ENCODE results near the gene ORC5. TPM values are rescaled to one million over a fixed set of nuclear protein-coding genes. Genes with fewer than 3 reads are reported as not detected.
A peak's percentile ranks its signal among the peaks of the same experiment; 100 is the strongest.

Gene ORC5
- total and polyA plus RNA-seq, 10 of the 15 experiments (the other 5 are each of a cell fraction or from before 2014, with no cell fraction given): 14.8 to 58.6 (median 30.3) TPM

GRCh38 chr7:104231054-104232046 is 23.5 kb upstream of the ORC5 start:
- peak; percentile 58 for TF ChIP-seq SMC3 (IDR thresholded peaks at IDR 0.05; ENCODE audit: borderline replicate concordance, low read length)
- peak; percentile 83 to 91 (median 87) for TF ChIP-seq CTCF (IDR thresholded peaks at IDR 0.05 in 2 of 3, conservative IDR thresholded peaks at IDR 0.05 in 1 of 3; ENCODE audit: control insufficient read depth in 2 of 3, extremely low read depth in 1 of 3, insufficient read depth in 1 of 3, low read depth in 3 of 3, low read length in 3 of 3)
- no peak for TF ChIP-seq RCOR1 (conservative IDR thresholded peaks at IDR 0.05; ENCODE audit: low read depth, low read length)
- no peak for TF ChIP-seq POLR2AphosphoS2 (IDR thresholded peaks at IDR 0.05; ENCODE audit: low read depth, low read length)
- peak; percentile 74 for TF ChIP-seq RAD21 (IDR thresholded peaks at IDR 0.05; ENCODE audit: insufficient read depth, low read depth, low read length)
- FAIRE-seq (peak; percentile 86), DNase-seq (ENCODE audit: low read depth, low spot score) (no peak), ATAC-seq (peak; percentile 96)
- 22% methylated on average over 29 of the region's 29 CpGs for WGBS (ENCODE audit: insufficient coverage, insufficient replicate concordance, low lambda C conversion rate, missing lambda C conversion rate)
- H3K4me2 ChIP-seq (ENCODE audit: control insufficient read depth, insufficient read depth): no peak overlapping the region
- no peaks in the 10 kb centered on the region for H4K20me1 ChIP-seq (ENCODE audit: control insufficient read depth, insufficient read depth)
- BruUV-seq (replicated peaks): no TSS peak
- ChIA-PET RAD21 (ENCODE audit: unreplicated experiment) (interaction anchor here (0.7 to 3.5 kb wide), 16 partner anchors 9 to 692 kb away, joined by 3 to 40 read pairs (median 5); partner anchors contain the start of gene ORC5), SMC1A (ENCODE audit: uncharacterized antibody, unreplicated experiment) (interaction anchor here (0.6 to 3.6 kb wide), 14 partner anchors 9 to 1345 kb away, joined by 3 to 25 read pairs (median 4); no protein-coding TSS in a partner anchor), CTCF (interaction anchor here (0.7 to 6.2 kb wide), 31 partner anchors 9 to 725 kb away, joined by 3 to 63 read pairs (median 5); partner anchors contain the start of gene ORC5), POLR2A (interaction anchor here (0.6 kb wide), 1 partner anchor 686 kb away, joined by 3 read pairs; no protein-coding TSS in a partner anchor)
- no peak overlapping the region for H3K9ac ChIP-seq (ENCODE audit: control insufficient read depth, insufficient read depth, low read length)
- H3K27me3 ChIP-seq (replicated peaks in 1 of 2; ENCODE audit: control insufficient read depth in 2 of 2, insufficient read depth in 2 of 2, low read length in 1 of 2): no peaks in the 10 kb centered on the region
- H3K79me2 ChIP-seq (ENCODE audit: control insufficient read depth, insufficient read depth, low read length): no peaks in the 10 kb centered on the region
- intact Hi-C loops (cut with micrococcal nuclease; ENCODE audit: unreplicated experiment): loop anchor here (1.0 to 5.0 kb wide), 2 partner anchors 616 to 687 kb away; no protein-coding TSS in a partner anchor
- in situ Hi-C loops (cut with MboI): loop anchor here (5.0 kb wide), 1 partner anchor 691 kb away; no protein-coding TSS in a partner anchor
- no peak overlapping the region for H3K4me3 ChIP-seq
- no peak overlapping the region for H2AFZ ChIP-seq (ENCODE audit: control insufficient read depth, low read depth, low read length)
- no peaks in the 10 kb centered on the region for H3K9me3 ChIP-seq (replicated peaks; ENCODE audit: control insufficient read depth, insufficient read depth, low read length)
- no peaks in the 10 kb centered on the region for H3K4me1 ChIP-seq (ENCODE audit: control insufficient read depth, insufficient read depth, low read length)
- no peak overlapping the region for H3K27ac ChIP-seq (ENCODE audit: control insufficient read depth, insufficient read depth)
- no peaks in the 10 kb centered on the region for H3K36me3 ChIP-seq (ENCODE audit: control insufficient read depth in 2 of 2, insufficient read depth in 2 of 2, low read length in 1 of 2)
